ENCODE measurements around the gene NLRP7. TPM values are rescaled to one million over a fixed set of nuclear protein-coding genes. Genes with fewer than 3 reads are reported as not detected.
A peak's percentile ranks its signal among the peaks of the same experiment; 100 is the strongest.
"Not testable (repeated sequence)": the region's sequence is repeated elsewhere in the genome, so short reads cannot be mapped to it uniquely, and the experiment has no call there.

Gene NLRP7
- total and polyA plus RNA-seq, 3 donors from 2014 or later, result 9.0 to 14.5 (median 11.7) TPM

- H3K27ac ChIP-seq; DNase-seq; H3K9me3 ChIP-seq; intact Hi-C loops (cut with DNase I; ENCODE audit: low total_unique reads); H3K4me1 ChIP-seq; H3K27me3 ChIP-seq; H3K4me3 ChIP-seq; H3K36me3 ChIP-seq (ENCODE audit: low read depth, missing control alignments): not testable (repeated sequence)
- WGBS, 2 donors, result 49 to 71% methylated on average over 12 to 20 of the region's 24 CpGs
- TF ChIP-seq CTCF (IDR thresholded peaks at IDR 0.05), result peak in 1 of 3 experiments; percentile 21
Observed at GRCh38 chr19:54919646-54920563, 27.4 kb downstream of the NLRP7 start.

- no peaks in the 10 kb centered on the region for H3K4me1 ChIP-seq
- 91% methylated on average over 9 of the region's 9 CpGs for WGBS, 2 donors
- no peak for DNase-seq
- H3K4me3 ChIP-seq, result no peak overlapping the region
- H3K27ac ChIP-seq, result no peak overlapping the region
- TF ChIP-seq CTCF (IDR thresholded peaks at IDR 0.05) (no peak), POLR2A (IDR thresholded peaks at IDR 0.05) (no peak)
- no peaks in the 10 kb centered on the region for H3K9me3 ChIP-seq
- H3K27me3 ChIP-seq, result no peaks in the 10 kb centered on the region
- no peaks in the 10 kb centered on the region for H3K36me3 ChIP-seq (ENCODE audit: low read depth, missing control alignments)
- intact Hi-C loops (cut with DNase I; ENCODE audit: low total_unique reads), result no loop called here
Observed at GRCh38 chr19:54918499-54918898, 28.8 kb downstream of the NLRP7 start.

GRCh38 chr19:54916822-54917221 is 30.5 kb downstream of the NLRP7 start:
- H3K4me1 ChIP-seq, result no peaks in the 10 kb centered on the region
- no peaks in the 10 kb centered on the region for H3K9me3 ChIP-seq
- no peaks in the 10 kb centered on the region for H3K36me3 ChIP-seq (ENCODE audit: low read depth, missing control alignments)
- no peak overlapping the region for H3K4me3 ChIP-seq
- 74 to 81% methylated on average over 11 of the region's 11 CpGs for WGBS, 2 donors
- no peak for DNase-seq
- no peaks in the 10 kb centered on the region for H3K27me3 ChIP-seq
- no peak overlapping the region for H3K27ac ChIP-seq
- no peak for TF ChIP-seq POLR2A (IDR thresholded peaks at IDR 0.05)
- no peak for TF ChIP-seq CTCF (IDR thresholded peaks at IDR 0.05)
- intact Hi-C loops (cut with DNase I; ENCODE audit: low total_unique reads), result no loop called here

- H3K27me3 ChIP-seq; H3K27ac ChIP-seq; intact Hi-C loops (cut with DNase I; ENCODE audit: low total_unique reads); H3K4me1 ChIP-seq; H3K9me3 ChIP-seq; H3K4me3 ChIP-seq; DNase-seq; H3K36me3 ChIP-seq (ENCODE audit: low read depth, missing control alignments): not testable (repeated sequence)
- 80 to 87% methylated on average over 4 to 5 of the region's 5 CpGs for WGBS, 2 donors
Observed at GRCh38 chr19:54907899-54908298, 39.4 kb downstream of the NLRP7 start.

- intact Hi-C loops (cut with DNase I; ENCODE audit: low total_unique reads), result no loop called here
- Histone ChIP-seq H3K4me1 (no peaks in the 10 kb centered on the region), H3K4me3 (no peak overlapping the region), H3K9me3 (no peaks in the 10 kb centered on the region), H3K27ac (no peak overlapping the region), H3K36me3 (ENCODE audit: low read depth, missing control alignments) (no peaks in the 10 kb centered on the region), H3K27me3 (no peaks in the 10 kb centered on the region)
- TF ChIP-seq CTCF (IDR thresholded peaks at IDR 0.05), result no peak
- 71 to 73% methylated on average over 6 to 7 of the region's 7 CpGs for WGBS, 2 donors
- DNase-seq, result no peak
Observed at GRCh38 chr19:54906819-54907218, 40.5 kb downstream of the NLRP7 start.

Data from testis (tissue), 3 donors.